GM12873 (cell line): ENCODE data around the gene MFSD6L.

Experiments
- CTCF ChIP-seq: IDR thresholded peaks from 2 replicates; pipeline ENCODE4 v1.5.1; 2012; ENCODE audit warnings: low read depth, mild to moderate bottlenecking, moderate library complexity, low read length, control low read depth; ENCODE audit not compliant: insufficient read depth; ENCODE audit errors: missing control alignments

MFSD6L gene

GRCh38 chr17:8788998-8789397, 10.2 kb downstream of the MFSD6L start:
- no peak for TF ChIP-seq CTCF

GRCh38 chr17:8785547-8786413, 13.4 kb downstream of the MFSD6L start:
- TF ChIP-seq CTCF = peak; percentile 94

GRCh38 chr17:8782176-8782575, 17.0 kb downstream of the MFSD6L start:
- no peak for TF ChIP-seq CTCF

GRCh38 chr17:8781776-8782175, 17.4 kb downstream of the MFSD6L start:
- no peak for TF ChIP-seq CTCF

- no peak for TF ChIP-seq CTCF
Observed at GRCh38 chr17:8776881-8777280, 22.3 kb downstream of the MFSD6L start.

GRCh38 chr17:8776248-8776647, 22.9 kb downstream of the MFSD6L start:
- TF ChIP-seq CTCF = no peak

GRCh38 chr17:8766731-8767130, 32.4 kb downstream of the MFSD6L start:
- TF ChIP-seq CTCF = no peak
